Suprapubic skin (tissue), 4 donors: ENCODE measurements around the gene DUSP1. TPM values are rescaled to one million over a fixed set of nuclear protein-coding genes. Genes with fewer than 3 reads are reported as not detected.
"Not testable (repeated sequence)": the region's sequence is repeated elsewhere in the genome, so short reads cannot be mapped to it uniquely, and the experiment has no call there.

ENCODE experiments used
- DNase-seq, 2 donors: peaks; one replicate each; pipeline ENCODE4 v3.0.0-alpha.2; 2019; ENCODE audit warnings: low spot score in 2 of 2
- H3K27ac ChIP-seq: fragments of 200-600 bp; sonication (generic); one replicate; pipeline ENCODE4 v1.5.1; 2019
- H3K27me3 ChIP-seq: fragments of 200-600 bp; sonication (generic); one replicate; pipeline ENCODE4 v1.5.1; 2019
- H3K36me3 ChIP-seq: fragments of 200-600 bp; sonication (generic); one replicate; pipeline ENCODE4 v1.5.1; 2019
- H3K4me1 ChIP-seq: fragments of 200-600 bp; sonication (generic); one replicate; pipeline ENCODE4 v1.5.1; 2019
- H3K4me3 ChIP-seq: fragments of 200-600 bp; sonication (generic); one replicate; pipeline ENCODE4 v1.5.1; 2019; ENCODE audit warnings: mild to moderate bottlenecking
- H3K9me3 ChIP-seq: fragments of 200-600 bp; sonication (generic); one replicate; pipeline ENCODE4 v1.5.1; 2019
- EP300 ChIP-seq: sonication (generic); formaldehyde crosslinking; IDR thresholded peaks from one replicate; pipeline ENCODE4 v1.6.1; 2017; ENCODE audit warnings: antibody characterized with exemption
- POLR2A ChIP-seq, 2 donors: fragments of 450-650 bp; IDR thresholded peaks; one replicate each; pipeline ENCODE4 v1.6.1; 2017; ENCODE audit warnings: antibody characterized with exemption in 2 of 2, mild to moderate bottlenecking in 2 of 2, moderate library complexity in 2 of 2
- POLR2AphosphoS5 ChIP-seq, 3 donors: sonication (generic); formaldehyde crosslinking; IDR thresholded peaks; one replicate each; pipeline ENCODE4 v1.6.1; 2017; ENCODE audit warnings: antibody characterized with exemption in 3 of 3
- WGBS: methylation state at CpG from one replicate; pipeline ENCODE4 v1.1.5; 2018; 5-methylcytosine and 5-hydroxymethylcytosine counted together
- total RNA-seq, 4 donors: library from RNA; depleted of rRNA; stranded (reverse); fragments of >200 nt; gene quantifications; one replicate each; pipeline ENCODE4 v1.1.0, GENCODE V29; 2016
- TF ChIP-seq, protein P1 (sequence below), 2 donors: fragments of 200-600 bp in 1 of 2; fragments of 450-650 bp in 1 of 2; sonication (generic) in 1 of 2; IDR thresholded peaks; one replicate each; pipeline ENCODE4 v1.5.1; 2016 to 2019; ENCODE audit warnings: antibody characterized with exemption in 2 of 2, mild to moderate bottlenecking in 1 of 2, moderate library complexity in 1 of 2

Gene DUSP1
- total RNA-seq, 4 donors from 2014 or later = 1,246 to 2,948 (median 1,762) TPM

DNA sequence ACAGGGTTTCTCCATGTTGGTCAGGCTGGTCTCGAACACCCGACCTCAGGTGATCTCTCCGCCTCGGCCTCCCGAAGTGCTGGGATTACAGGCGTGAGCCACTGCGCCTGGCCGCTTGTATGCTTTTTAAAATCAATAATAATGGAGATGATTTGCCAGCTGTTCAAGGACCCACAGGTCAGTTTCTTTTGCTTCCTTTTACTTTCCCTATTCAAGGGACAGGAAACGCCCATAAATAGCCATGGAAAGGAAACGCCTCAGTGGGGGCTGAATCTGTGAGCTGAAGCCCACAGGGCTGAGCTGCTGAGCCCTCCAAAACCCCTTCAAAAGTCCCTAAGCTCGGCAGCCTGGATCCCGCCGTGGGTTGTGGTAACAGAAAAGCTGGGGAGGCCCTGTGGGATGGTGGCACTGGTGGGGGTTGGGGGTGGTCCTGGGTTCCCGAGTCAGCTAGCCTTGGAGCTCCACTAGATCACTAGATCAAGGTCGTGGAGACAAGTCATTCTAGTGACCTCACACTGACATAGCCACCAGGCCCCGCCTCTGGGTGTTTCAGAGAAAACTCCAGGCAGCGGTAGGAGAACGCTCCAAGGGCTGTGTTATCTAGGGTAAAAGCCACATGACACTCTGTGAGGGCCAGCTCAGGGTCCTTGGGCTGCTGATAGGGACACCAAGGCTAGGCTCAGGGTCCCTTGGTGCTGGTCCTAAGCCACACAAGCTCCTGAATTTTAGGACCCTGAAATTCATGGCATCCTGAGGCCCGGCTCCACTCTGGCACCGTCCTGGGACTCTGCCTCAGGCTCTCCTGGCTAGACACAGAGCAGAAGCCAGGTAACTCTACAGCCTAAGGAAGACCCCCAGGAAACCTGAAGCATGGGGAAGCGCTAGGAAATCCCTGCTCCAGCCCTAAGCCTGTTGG lies 18.0 kb upstream of the DUSP1 start:
- no peak for TF ChIP-seq POLR2AphosphoS5 (IDR thresholded peaks at IDR 0.05)
- TF ChIP-seq, protein P1, sequence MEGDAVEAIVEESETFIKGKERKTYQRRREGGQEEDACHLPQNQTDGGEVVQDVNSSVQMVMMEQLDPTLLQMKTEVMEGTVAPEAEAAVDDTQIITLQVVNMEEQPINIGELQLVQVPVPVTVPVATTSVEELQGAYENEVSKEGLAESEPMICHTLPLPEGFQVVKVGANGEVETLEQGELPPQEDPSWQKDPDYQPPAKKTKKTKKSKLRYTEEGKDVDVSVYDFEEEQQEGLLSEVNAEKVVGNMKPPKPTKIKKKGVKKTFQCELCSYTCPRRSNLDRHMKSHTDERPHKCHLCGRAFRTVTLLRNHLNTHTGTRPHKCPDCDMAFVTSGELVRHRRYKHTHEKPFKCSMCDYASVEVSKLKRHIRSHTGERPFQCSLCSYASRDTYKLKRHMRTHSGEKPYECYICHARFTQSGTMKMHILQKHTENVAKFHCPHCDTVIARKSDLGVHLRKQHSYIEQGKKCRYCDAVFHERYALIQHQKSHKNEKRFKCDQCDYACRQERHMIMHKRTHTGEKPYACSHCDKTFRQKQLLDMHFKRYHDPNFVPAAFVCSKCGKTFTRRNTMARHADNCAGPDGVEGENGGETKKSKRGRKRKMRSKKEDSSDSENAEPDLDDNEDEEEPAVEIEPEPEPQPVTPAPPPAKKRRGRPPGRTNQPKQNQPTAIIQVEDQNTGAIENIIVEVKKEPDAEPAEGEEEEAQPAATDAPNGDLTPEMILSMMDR (IDR thresholded peaks at IDR 0.05) = no peak
- TF ChIP-seq POLR2A (IDR thresholded peaks at IDR 0.05) = no peak
- no peak for TF ChIP-seq EP300
- H3K4me1 ChIP-seq = peaks cover 27% of the 10 kb centered on the region
- H3K27me3 ChIP-seq = no peaks in the 10 kb centered on the region
- no peak overlapping the region for H3K4me3 ChIP-seq
- peak overlapping the region; percentile 75 for H3K27ac ChIP-seq
- no peaks in the 10 kb centered on the region for H3K9me3 ChIP-seq
- no peaks in the 10 kb centered on the region for H3K36me3 ChIP-seq
- WGBS = 73% methylated on average over 17 of the region's 21 CpGs
- DNase-seq = peak; percentile 78 to 86

DNA sequence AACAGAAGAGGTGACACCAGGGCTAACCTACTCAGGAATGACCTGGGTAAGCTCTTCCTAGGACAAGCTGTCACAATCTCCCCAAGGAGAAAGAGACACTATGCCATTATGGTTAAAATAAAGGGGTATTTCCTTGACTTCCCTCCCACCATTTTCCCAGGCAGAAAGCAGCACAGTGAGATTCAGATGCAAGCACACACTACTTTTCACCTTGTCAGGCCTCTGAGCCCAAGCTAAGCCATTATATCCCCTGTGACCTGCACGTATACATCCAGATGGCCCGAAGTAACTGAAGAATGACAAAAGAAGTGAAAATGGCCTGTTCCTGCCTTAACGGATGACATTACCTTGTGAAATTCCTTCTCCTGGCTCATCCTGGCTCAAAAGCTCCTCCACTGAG lies 16.5 kb upstream of the DUSP1 start:
- not testable (repeated sequence) for H3K4me3 ChIP-seq, H3K9me3 ChIP-seq, H3K36me3 ChIP-seq, DNase-seq, H3K27me3 ChIP-seq, H3K27ac ChIP-seq
- H3K4me1 ChIP-seq = peaks cover 22% of the 10 kb centered on the region
- 90% methylated on average over 3 of the region's 3 CpGs for WGBS

DNA sequence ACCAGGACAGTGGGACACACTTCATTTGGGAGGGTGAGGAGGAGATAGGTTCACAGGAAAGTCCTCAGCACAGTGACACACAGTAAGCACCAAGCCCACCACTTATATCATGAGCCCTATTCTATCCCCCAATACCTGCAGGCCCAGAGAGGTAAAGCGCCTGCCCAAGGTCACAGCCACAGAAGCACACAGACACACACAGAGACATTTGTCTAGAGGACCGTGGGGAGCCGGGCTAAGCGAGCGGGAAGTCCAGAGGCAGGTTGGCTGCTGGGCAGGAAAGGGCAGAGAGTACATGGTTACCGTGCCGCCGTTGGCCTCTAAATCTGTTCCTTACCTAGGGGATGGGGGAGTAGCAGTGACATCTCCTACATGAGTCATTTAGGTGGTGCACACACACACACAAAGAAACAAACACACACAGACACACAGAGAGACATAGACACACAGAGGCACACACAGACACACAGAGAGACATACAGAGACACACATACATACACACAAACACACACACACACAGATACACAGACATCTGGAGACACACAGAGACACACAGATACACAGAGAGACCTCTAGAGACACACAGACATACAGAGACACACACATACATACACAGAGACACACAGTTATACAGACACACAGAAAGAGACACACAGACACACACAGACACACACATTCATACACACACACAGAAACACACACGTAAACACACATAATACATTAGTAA lies 15.9 kb upstream of the DUSP1 start:
- WGBS = 91% methylated on average over 9 of the region's 9 CpGs
- Histone ChIP-seq H3K36me3 (no peaks in the 10 kb centered on the region), H3K27ac (no peak overlapping the region), H3K4me1 (peaks cover 22% of the 10 kb centered on the region), H3K4me3 (no peak overlapping the region), H3K27me3 (no peaks in the 10 kb centered on the region), H3K9me3 (no peaks in the 10 kb centered on the region)
- TF ChIP-seq EP300 (no peak), POLR2AphosphoS5 (IDR thresholded peaks at IDR 0.05) (no peak), POLR2A (IDR thresholded peaks at IDR 0.05) (no peak)
- TF ChIP-seq, protein P1 (IDR thresholded peaks at IDR 0.05) = no peak
- DNase-seq = peak; percentile 55 to 69

DNA sequence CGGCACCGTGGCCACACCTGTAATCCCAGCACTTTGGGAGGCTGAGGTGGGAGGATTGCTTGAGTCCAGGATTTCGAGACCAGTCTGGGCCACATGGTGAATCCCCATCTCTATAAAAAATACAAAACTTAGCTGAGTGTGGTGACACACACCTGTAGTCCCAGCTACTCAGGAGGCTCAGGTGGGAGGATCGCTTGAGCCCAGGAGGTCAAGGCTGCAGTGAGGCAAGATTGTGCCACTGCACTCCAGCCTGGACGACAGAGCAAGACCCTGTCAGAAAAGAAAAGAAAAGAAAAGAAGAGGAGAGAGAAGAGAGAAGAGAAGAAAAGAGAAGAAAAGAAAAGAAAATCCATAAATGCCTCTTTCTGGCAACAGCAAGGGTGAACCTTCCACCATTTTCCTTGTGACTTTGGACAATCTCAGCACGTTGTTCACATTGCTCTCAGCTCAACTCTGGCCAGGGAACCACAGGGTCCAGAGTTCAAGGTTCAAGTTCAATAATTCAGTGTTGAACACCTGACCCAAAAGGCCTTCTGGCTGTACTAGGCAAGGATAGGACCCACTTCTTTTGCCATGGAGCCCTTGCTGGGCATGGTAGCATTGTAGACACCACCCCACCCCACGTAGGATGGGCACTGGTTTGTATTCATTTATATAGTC lies 14.6 kb upstream of the DUSP1 start:
- H3K27me3 ChIP-seq = no peaks in the 10 kb centered on the region
- no peak for TF ChIP-seq POLR2A (IDR thresholded peaks at IDR 0.05)
- no peak for TF ChIP-seq EP300
- TF ChIP-seq, protein P1 (IDR thresholded peaks at IDR 0.05) = no peak
- TF ChIP-seq POLR2AphosphoS5 (IDR thresholded peaks at IDR 0.05) = no peak
- H3K36me3 ChIP-seq = no peaks in the 10 kb centered on the region
- peak in 1 of 2 donors; percentile 33 for DNase-seq
- WGBS = 90% methylated on average over 7 of the region's 7 CpGs
- peaks cover 22% of the 10 kb centered on the region for H3K4me1 ChIP-seq
- no peak overlapping the region for H3K4me3 ChIP-seq
- H3K27ac ChIP-seq = no peak overlapping the region
- H3K9me3 ChIP-seq = no peaks in the 10 kb centered on the region

DNA sequence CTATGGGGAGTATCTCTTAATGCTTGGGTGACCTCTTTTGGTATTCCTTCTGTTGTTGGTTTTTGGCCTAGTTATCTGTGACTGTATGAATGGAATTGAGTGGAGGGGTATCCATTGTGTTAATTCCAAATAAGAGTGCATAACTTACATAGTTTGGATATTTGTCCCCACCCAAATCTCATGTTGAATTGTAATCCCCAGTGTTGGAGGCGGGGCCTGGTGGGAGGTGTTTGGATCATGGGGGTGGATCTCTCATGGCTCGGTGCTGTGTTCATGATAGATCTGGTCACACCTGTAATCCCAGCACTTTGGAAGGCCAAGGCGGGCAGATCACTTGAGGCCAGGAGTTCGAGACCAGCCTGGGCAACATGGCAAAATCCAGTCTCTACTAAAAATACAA lies 13.2 kb upstream of the DUSP1 start:
- not testable (repeated sequence) for H3K4me3 ChIP-seq, H3K36me3 ChIP-seq, H3K27ac ChIP-seq, H3K27me3 ChIP-seq, H3K4me1 ChIP-seq, H3K9me3 ChIP-seq
- WGBS = 87% methylated on average over 4 of the region's 4 CpGs
- DNase-seq = peak in 1 of 2 donors; percentile 54

DNA sequence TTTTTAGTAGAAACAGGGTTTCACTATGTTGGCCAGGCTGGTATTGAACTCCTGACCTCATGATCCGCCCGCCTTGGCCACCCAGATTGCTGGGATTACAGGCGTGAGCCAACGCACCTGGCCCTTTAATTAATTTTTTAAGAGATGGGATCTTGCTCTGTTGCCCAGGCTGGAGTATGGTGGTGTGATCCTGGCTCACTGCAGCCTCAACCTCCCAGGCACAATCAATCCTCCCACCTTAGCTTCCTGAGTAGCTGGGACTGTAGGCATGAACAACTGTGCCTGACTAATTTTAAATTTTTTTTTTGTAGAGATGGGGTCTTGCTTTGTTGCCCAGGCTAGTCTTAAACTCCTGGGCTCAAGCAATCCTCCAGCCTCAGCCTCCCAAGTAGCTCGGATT lies 12.3 kb upstream of the DUSP1 start:
- not testable (repeated sequence) for H3K9me3 ChIP-seq, H3K36me3 ChIP-seq, H3K27me3 ChIP-seq, H3K4me3 ChIP-seq, H3K27ac ChIP-seq, DNase-seq, H3K4me1 ChIP-seq
- WGBS = 91% methylated on average over 5 of the region's 5 CpGs
